BLaER1 (cell line): ENCODE data around the gene SULF2.
A peak's percentile ranks its signal among the peaks of the same experiment; 100 is the strongest.
"Not testable (repeated sequence)": the region's sequence is repeated elsewhere in the genome, so short reads cannot be mapped to it uniquely, and the experiment has no call there.

Experiments used
- H3K27ac ChIP-seq: shearing (Covaris generic); formaldehyde crosslinking; 2 replicates; pipeline ENCODE4 v1.8.1; 2022
- H3K27me3 ChIP-seq: shearing (Covaris generic); formaldehyde crosslinking; 2 replicates; pipeline ENCODE4 v1.8.1; 2022
- H3K36me3 ChIP-seq: shearing (Covaris generic); formaldehyde crosslinking; 2 replicates; pipeline ENCODE4 v1.8.1; 2022
- H3K4me1 ChIP-seq: shearing (Covaris generic); formaldehyde crosslinking; 2 replicates; pipeline ENCODE4 v1.8.1; 2022
- H3K4me2 ChIP-seq: shearing (Covaris generic); formaldehyde crosslinking; 2 replicates; pipeline ENCODE4 v1.8.1; 2022
- H3K4me3 ChIP-seq: shearing (Covaris generic); formaldehyde crosslinking; 2 replicates; pipeline ENCODE4 v1.8.1; 2022
- H3K9ac ChIP-seq: shearing (Covaris generic); formaldehyde crosslinking; 2 replicates; pipeline ENCODE4 v1.8.1; 2022
- H3K9me3 ChIP-seq: shearing (Covaris generic); formaldehyde crosslinking; 2 replicates; pipeline ENCODE4 v1.8.1; 2022
- H4K20me1 ChIP-seq: shearing (Covaris generic); formaldehyde crosslinking; 2 replicates; pipeline ENCODE4 v1.8.1; 2022
- Cebpa-rat ChIP-seq: shearing (Covaris generic); IDR thresholded peaks from 2 replicates; pipeline ENCODE4 v1.8.1; 2022

Gene SULF2

DNA sequence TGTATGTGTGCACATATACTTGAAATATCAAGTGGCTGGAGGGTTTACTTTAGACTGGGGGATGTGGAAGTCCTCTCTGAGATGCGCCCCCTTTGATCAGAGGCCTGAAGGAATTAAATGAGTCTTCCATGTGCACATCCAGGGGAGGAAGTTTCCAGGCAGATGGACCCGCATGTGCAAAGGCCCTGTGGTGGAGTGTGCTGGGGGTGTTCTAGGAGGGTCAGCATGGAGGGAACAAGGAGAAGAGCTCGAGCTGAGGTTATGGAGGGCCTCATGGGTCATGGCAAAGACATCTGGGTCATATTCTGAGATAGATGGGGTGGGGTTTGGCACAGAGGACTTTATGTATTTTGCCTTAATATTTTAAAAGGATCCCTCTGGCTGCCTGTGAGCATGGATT is 17.7 kb upstream of the SULF2 start:
- Histone ChIP-seq H4K20me1 (no peaks in the 10 kb centered on the region), H3K27ac (no peak overlapping the region), H3K9ac (no peak overlapping the region), H3K4me1 (peaks cover 13% of the 10 kb centered on the region; the same call in 1 of the 2 replicates), H3K36me3 (no peaks in the 10 kb centered on the region), H3K4me2 (no peak overlapping the region), H3K4me3 (no peak overlapping the region), H3K9me3 (no peaks in the 10 kb centered on the region), H3K27me3 (no peaks in the 10 kb centered on the region)
- TF ChIP-seq Cebpa-rat = no peak

DNA sequence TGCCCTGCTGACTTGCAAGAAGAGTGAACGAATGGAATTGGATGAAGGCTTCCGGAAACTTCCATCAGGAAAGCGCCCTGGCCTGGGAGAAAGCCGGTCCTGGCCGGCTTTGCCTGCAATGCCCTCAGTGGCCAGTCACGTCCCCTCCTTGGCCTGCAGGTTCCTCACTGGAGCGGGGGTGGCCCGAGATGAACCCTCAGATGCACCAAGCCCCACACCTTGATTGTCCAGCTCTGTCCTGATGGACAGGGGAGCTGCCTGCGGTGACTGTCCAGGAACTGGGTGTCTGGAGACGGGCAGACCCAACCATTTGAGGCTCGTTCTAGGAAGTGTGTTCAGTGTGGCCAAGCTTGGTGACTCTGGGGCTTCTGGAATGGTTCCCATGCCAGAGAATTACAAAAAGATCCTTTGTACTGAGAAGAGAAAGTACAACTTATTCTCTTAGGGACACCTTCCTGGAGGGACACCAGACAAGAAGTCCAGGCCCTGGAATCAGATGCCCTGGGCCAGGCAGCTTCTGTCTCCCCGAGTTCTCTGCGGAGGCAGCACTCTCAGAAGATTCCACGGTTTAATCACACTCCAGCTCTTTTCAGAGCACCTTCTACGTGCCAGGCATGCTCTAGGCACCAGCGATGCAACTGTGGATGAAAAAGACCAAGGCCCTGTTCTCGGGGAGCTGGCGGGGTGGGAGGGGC is 17.1 kb upstream of the SULF2 start:
- H3K27ac ChIP-seq = no peak overlapping the region
- H3K4me1 ChIP-seq = peaks cover 13% of the 10 kb centered on the region; the same call in 1 of the 2 replicates
- no peaks in the 10 kb centered on the region for H3K27me3 ChIP-seq
- no peak overlapping the region for H3K4me3 ChIP-seq
- no peak overlapping the region for H3K9ac ChIP-seq
- TF ChIP-seq Cebpa-rat = no peak
- no peaks in the 10 kb centered on the region for H4K20me1 ChIP-seq
- H3K9me3 ChIP-seq = no peaks in the 10 kb centered on the region
- H3K4me2 ChIP-seq = no peak overlapping the region
- H3K36me3 ChIP-seq = no peaks in the 10 kb centered on the region

DNA sequence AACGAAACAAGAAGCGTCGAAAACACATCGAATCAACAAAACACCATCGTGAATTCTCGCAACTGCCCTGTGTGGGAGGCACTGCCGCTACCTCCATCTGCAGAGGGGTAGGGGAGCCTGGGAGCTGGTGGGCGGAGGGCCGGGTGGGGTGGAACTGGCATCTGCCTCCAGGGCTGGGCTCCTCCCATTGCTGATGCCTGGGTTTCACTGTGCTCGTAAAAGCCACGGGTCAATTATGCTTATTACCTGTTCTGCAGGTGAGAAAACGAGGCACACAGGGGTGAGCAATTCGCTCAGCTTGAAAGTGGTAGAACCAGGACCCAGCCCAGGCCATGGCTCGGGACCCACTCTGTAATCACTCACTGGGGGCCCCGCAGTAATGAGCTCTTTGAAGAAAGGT is 16.5 kb upstream of the SULF2 start:
- no peak for TF ChIP-seq Cebpa-rat
- H3K4me3 ChIP-seq = no peak overlapping the region
- H3K4me2 ChIP-seq = no peak overlapping the region
- H3K4me1 ChIP-seq = peaks cover 13% of the 10 kb centered on the region; the same call in 1 of the 2 replicates
- no peak overlapping the region for H3K9ac ChIP-seq
- H3K36me3 ChIP-seq = no peaks in the 10 kb centered on the region
- no peaks in the 10 kb centered on the region for H3K9me3 ChIP-seq
- H3K27ac ChIP-seq = no peak overlapping the region
- H4K20me1 ChIP-seq = no peaks in the 10 kb centered on the region
- H3K27me3 ChIP-seq = no peaks in the 10 kb centered on the region

- H3K27me3 ChIP-seq = no peaks in the 10 kb centered on the region
- no peak overlapping the region for H3K27ac ChIP-seq
- no peaks in the 10 kb centered on the region for H4K20me1 ChIP-seq
- H3K4me3 ChIP-seq = no peak overlapping the region
- no peaks in the 10 kb centered on the region for H3K9me3 ChIP-seq
- TF ChIP-seq Cebpa-rat = no peak
- no peak overlapping the region for H3K4me2 ChIP-seq
- H3K4me1 ChIP-seq = peaks cover 13% of the 10 kb centered on the region; the same call in 1 of the 2 replicates
- H3K36me3 ChIP-seq = no peaks in the 10 kb centered on the region
- H3K9ac ChIP-seq = no peak overlapping the region
These were observed 15.8 kb upstream of the SULF2 start for GRCh38 chr20:47801079-47801478.

DNA sequence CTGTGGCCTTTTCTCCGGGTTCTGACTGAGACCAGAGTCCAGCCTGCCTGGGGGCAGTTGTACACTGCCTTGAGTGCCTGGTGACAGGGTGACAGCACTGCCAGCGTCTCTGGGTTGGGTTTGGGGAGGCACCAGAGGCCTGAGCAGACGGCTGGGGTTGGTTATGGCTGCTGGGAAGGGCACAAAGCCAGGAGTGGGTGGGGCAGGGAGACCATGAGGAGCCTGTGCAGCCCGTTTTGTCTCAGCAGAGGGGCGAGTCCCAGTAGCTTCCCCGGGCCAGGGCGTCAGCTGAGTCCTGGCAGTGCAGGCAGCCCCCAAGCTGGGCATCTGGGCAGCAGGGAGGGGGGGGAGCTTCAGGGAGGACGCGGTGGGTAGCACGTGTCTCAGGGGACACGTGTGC is 15.3 kb upstream of the SULF2 start:
- H3K36me3 ChIP-seq = no peaks in the 10 kb centered on the region
- TF ChIP-seq Cebpa-rat = no peak
- H3K4me2 ChIP-seq = no peak overlapping the region
- H3K4me3 ChIP-seq = no peak overlapping the region
- H4K20me1 ChIP-seq = no peaks in the 10 kb centered on the region
- no peaks in the 10 kb centered on the region for H3K9me3 ChIP-seq
- H3K9ac ChIP-seq = no peak overlapping the region
- no peaks in the 10 kb centered on the region for H3K27me3 ChIP-seq
- H3K4me1 ChIP-seq = peaks cover 13% of the 10 kb centered on the region; the same call in 1 of the 2 replicates
- no peak overlapping the region for H3K27ac ChIP-seq

DNA sequence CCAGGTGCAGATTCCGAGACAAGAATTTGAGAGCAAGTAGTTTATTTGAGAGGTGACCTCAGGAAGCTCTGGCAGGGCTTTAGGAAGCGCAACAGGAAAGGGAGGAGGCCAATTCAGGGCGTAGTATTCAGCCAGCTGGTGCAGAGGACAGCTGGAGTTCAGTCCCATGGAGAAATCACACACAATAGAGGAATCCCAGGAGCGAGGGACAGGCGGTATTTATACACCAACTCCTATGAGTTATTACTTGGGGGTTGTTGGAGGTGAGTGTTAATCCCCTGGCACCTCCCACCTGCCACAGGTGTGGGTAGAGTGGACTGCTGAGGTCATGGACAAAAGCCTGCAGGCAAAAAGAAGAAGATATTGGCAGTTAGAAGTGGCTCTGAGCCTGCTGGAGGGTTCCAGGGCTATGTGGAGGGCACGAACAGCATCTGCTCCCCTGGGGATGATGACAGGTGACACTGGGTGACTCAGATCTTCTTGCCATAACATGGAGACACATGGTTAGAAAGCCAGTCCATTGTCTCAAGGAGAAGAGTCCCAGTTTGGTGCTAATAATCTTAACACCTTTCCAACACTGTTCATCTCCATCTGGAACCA is 13.9 kb upstream of the SULF2 start:
- no peaks in the 10 kb centered on the region for H4K20me1 ChIP-seq
- TF ChIP-seq Cebpa-rat = no peak

GRCh38 chr20:47796971-47797370 is 11.7 kb upstream of the SULF2 start:
- no peaks in the 10 kb centered on the region for H3K27me3 ChIP-seq
- no peaks in the 10 kb centered on the region for H3K36me3 ChIP-seq
- H3K4me3 ChIP-seq = no peak overlapping the region
- no peaks in the 10 kb centered on the region for H3K9me3 ChIP-seq
- H3K4me2 ChIP-seq = no peak overlapping the region
- no peak for TF ChIP-seq Cebpa-rat
- H4K20me1 ChIP-seq = no peaks in the 10 kb centered on the region
- H3K4me1 ChIP-seq = peaks cover 18% of the 10 kb centered on the region
- no peak overlapping the region for H3K9ac ChIP-seq
- no peak overlapping the region for H3K27ac ChIP-seq

More for the DNA sequence above, 13.9 kb upstream of the SULF2 start:
- H3K4me2 ChIP-seq = no peak overlapping the region
- H3K4me1 ChIP-seq = peaks cover 13% of the 10 kb centered on the region; the same call in 1 of the 2 replicates
- no peaks in the 10 kb centered on the region for H3K9me3 ChIP-seq
- H3K36me3 ChIP-seq = no peaks in the 10 kb centered on the region
- H3K9ac ChIP-seq = no peak overlapping the region
- H3K27me3 ChIP-seq = no peaks in the 10 kb centered on the region
- H3K27ac ChIP-seq = no peak overlapping the region
- no peak overlapping the region for H3K4me3 ChIP-seq

GRCh38 chr20:47795214-47795907 is 10.1 kb upstream of the SULF2 start:
- Histone ChIP-seq H3K4me1 (peaks cover 19% of the 10 kb centered on the region), H3K9me3 (no peaks in the 10 kb centered on the region), H3K9ac (no peak overlapping the region), H3K27ac (no peak overlapping the region), H3K36me3 (no peaks in the 10 kb centered on the region), H3K4me2 (no peak overlapping the region), H3K4me3 (no peak overlapping the region), H3K27me3 (no peaks in the 10 kb centered on the region), H4K20me1 (no peaks in the 10 kb centered on the region)
- no peak for TF ChIP-seq Cebpa-rat

GRCh38 chr20:47794264-47794663 is 9.0 kb upstream of the SULF2 start:
- not testable (repeated sequence) for H3K36me3 ChIP-seq, H3K4me3 ChIP-seq, H3K9ac ChIP-seq, H3K4me2 ChIP-seq, H3K27ac ChIP-seq, H4K20me1 ChIP-seq, H3K9me3 ChIP-seq, H3K27me3 ChIP-seq
- H3K4me1 ChIP-seq = peaks cover 13% of the 10 kb centered on the region

DNA sequence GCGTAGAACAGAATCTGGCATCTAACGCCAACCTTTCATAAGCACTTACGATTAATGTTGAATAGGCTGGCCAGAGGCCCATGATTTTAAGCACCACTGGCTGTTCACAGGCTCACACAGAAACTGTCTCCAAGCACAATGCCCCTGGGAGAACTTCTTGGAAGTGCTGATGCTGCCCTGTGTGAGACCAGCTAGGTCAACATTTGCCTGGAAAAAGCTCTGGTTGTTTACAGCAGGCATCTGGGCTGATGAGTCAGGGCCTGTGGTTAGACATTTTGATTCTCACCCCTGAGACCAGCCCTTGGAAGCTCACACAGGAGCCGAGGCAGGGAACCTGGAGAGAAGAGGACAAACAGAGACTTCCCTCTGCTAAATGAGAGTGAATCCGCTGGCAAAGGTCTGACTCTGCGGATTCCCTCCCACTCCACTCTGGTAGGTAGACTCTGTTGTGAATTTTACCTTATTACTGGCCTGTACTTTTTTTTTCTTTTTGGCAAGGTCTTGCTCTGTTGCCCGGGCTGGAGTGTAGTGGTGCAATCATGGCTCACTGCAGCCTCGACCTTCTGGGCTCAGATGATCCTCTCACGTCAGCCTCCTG is 6.8 kb upstream of the SULF2 start:
- no peaks in the 10 kb centered on the region for H3K36me3 ChIP-seq
- H3K4me2 ChIP-seq = peak overlapping the region; percentile 31
- no peak for TF ChIP-seq Cebpa-rat
- H3K27me3 ChIP-seq = peaks cover 25% of the 10 kb centered on the region
- H3K9ac ChIP-seq = no peak overlapping the region
- H3K4me3 ChIP-seq = no peak overlapping the region
- H3K27ac ChIP-seq = no peak overlapping the region
- H3K4me1 ChIP-seq = peaks cover 9% of the 10 kb centered on the region
- no peaks in the 10 kb centered on the region for H3K9me3 ChIP-seq
- H4K20me1 ChIP-seq = no peaks in the 10 kb centered on the region; the same call in 1 of the 2 replicates
